SU-DHL-6 (cell line): ENCODE results near the gene TSPAN4.

ENCODE experiments used
- EZH2phosphoT487 ChIP-seq: fragments of 200-600 bp; sonication (generic), shearing (Covaris generic); conservative IDR thresholded peaks from 2 replicates; pipeline ENCODE4 v1.6.1; 2018; ENCODE audit warnings: mild to moderate bottlenecking, antibody characterized with exemption, low read length, moderate library complexity, mixed read lengths
- TF ChIP-seq, protein P1 (sequence below): fragments of 200-600 bp; sonication (generic); IDR thresholded peaks from one replicate; pipeline ENCODE4 v1.5.1; 2017; ENCODE audit warnings: antibody characterized with exemption, mild to moderate bottlenecking, low read length, moderate library complexity; ENCODE audit not compliant: insufficient read depth, poor library complexity, severe bottlenecking

DNA sequence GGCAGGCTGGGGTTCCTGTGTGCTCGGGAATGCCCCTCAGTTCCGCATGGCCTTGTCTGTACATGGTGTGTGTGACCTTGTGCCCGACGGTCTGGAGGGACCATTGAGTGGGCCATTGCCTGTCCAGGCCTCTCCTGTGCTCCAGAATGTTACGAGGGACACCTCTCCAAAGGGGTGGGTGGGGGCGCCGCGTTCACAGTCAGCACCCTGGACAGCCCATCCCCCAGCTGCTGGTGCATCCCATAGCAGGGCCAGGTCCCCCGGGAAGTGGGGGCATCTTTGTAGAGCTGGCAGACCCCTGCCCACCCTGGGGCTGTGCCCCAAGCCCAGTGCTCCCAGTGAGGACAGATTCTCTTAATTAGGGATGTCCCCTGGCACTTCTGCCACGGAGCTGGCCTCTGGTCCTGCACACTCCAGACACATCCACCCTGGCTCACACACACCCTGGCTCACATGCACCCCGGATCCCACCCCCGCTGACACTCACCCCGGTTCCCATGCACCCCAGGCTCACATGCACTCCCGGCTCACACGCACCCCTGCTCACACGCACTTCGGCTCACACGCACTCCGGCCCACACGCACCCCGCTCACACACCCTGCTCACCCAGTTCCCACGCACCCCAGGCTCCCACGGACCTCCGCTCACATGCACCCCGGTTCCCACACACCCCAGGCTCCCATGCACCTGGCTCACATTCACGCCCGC, 15.6 kb downstream of the TSPAN4 start:
- TF ChIP-seq, protein P1, sequence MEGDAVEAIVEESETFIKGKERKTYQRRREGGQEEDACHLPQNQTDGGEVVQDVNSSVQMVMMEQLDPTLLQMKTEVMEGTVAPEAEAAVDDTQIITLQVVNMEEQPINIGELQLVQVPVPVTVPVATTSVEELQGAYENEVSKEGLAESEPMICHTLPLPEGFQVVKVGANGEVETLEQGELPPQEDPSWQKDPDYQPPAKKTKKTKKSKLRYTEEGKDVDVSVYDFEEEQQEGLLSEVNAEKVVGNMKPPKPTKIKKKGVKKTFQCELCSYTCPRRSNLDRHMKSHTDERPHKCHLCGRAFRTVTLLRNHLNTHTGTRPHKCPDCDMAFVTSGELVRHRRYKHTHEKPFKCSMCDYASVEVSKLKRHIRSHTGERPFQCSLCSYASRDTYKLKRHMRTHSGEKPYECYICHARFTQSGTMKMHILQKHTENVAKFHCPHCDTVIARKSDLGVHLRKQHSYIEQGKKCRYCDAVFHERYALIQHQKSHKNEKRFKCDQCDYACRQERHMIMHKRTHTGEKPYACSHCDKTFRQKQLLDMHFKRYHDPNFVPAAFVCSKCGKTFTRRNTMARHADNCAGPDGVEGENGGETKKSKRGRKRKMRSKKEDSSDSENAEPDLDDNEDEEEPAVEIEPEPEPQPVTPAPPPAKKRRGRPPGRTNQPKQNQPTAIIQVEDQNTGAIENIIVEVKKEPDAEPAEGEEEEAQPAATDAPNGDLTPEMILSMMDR: no peak
- TF ChIP-seq EZH2phosphoT487: no peak
